ENCODE measurements around the gene KDM5B. TPM values are rescaled to one million over a fixed set of nuclear protein-coding genes. Genes with fewer than 3 reads are reported as not detected.

Gene KDM5B
- total and polyA plus RNA-seq, 9 of the 15 experiments (the other 6 are each of a cell fraction or from before 2014, with no cell fraction given) = 15.4 to 90.6 (median 57.1) TPM

- peak; percentile 73; the same call in 1 of the 2 replicates for TF ChIP-seq THRB (CRISPR knock-in tag; conservative IDR thresholded peaks at IDR 0.05)
- no peak for TF ChIP-seq RBM14 (IDR thresholded peaks at IDR 0.05; ENCODE audit: borderline replicate concordance, insufficient read depth, low read depth, low read length)
- TF ChIP-seq ARID3B (CRISPR knock-in tag; IDR thresholded peaks at IDR 0.05; ENCODE audit: borderline replicate concordance) = no peak
- TF ChIP-seq, protein P1, sequence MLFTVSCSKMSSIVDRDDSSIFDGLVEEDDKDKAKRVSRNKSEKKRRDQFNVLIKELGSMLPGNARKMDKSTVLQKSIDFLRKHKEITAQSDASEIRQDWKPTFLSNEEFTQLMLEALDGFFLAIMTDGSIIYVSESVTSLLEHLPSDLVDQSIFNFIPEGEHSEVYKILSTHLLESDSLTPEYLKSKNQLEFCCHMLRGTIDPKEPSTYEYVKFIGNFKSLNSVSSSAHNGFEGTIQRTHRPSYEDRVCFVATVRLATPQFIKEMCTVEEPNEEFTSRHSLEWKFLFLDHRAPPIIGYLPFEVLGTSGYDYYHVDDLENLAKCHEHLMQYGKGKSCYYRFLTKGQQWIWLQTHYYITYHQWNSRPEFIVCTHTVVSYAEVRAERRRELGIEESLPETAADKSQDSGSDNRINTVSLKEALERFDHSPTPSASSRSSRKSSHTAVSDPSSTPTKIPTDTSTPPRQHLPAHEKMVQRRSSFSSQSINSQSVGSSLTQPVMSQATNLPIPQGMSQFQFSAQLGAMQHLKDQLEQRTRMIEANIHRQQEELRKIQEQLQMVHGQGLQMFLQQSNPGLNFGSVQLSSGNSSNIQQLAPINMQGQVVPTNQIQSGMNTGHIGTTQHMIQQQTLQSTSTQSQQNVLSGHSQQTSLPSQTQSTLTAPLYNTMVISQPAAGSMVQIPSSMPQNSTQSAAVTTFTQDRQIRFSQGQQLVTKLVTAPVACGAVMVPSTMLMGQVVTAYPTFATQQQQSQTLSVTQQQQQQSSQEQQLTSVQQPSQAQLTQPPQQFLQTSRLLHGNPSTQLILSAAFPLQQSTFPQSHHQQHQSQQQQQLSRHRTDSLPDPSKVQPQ (CRISPR knock-in tag; IDR thresholded peaks at IDR 0.05; ENCODE audit: borderline replicate concordance) = no peak; the same call in 1 of the 2 replicates
- TF ChIP-seq JUN (IDR thresholded peaks at IDR 0.05; ENCODE audit: borderline replicate concordance, low read depth, low read length) = no peak
- no peak for TF ChIP-seq JUN (CRISPR knock-in tag; IDR thresholded peaks at IDR 0.05; ENCODE audit: borderline replicate concordance)
- peak; percentile 41; the same call in 1 of the 2 replicates for TF ChIP-seq ZNF212 (CRISPR knock-in tag; IDR thresholded peaks at IDR 0.05)
- TF ChIP-seq TFAM (CRISPR knock-in tag; conservative IDR thresholded peaks at IDR 0.05) = no peak
- peak; percentile 55; the same call in 1 of the 2 replicates for TF ChIP-seq ZBTB34 (CRISPR knock-in tag; IDR thresholded peaks at IDR 0.05)
- TF ChIP-seq PTRF (tag; IDR thresholded peaks at IDR 0.05) = peak; percentile 87
- TF ChIP-seq TGIF2 (CRISPR knock-in tag; IDR thresholded peaks at IDR 0.05) = no peak
- TF ChIP-seq RBM22 (IDR thresholded peaks at IDR 0.05; ENCODE audit: low read depth, low read length, poor library complexity, severe bottlenecking) = no peak
- 0 out of 2 replicates have a peak, but pooled peaks have one; percentile 20 for TF ChIP-seq NR2C1 (IDR thresholded peaks at IDR 0.05)
- peak; percentile 84 for TF ChIP-seq NR2C1 (tag; IDR thresholded peaks at IDR 0.05)
- no peak for TF ChIP-seq ZNF124 (CRISPR knock-in tag; IDR thresholded peaks at IDR 0.05)
- no peak for TF ChIP-seq TRIM28 (IDR thresholded peaks at IDR 0.05)
- no peak for TF ChIP-seq NFIC (IDR thresholded peaks at IDR 0.05)
- TF ChIP-seq RNF2 (IDR thresholded peaks at IDR 0.05) = 0 out of 2 replicates have a peak, but pooled peaks have one; percentile 21
- no peak for TF ChIP-seq CHCHD3 (CRISPR knock-in tag; IDR thresholded peaks at IDR 0.05)
- TF ChIP-seq U2AF1 (optimal IDR thresholded peaks at IDR 0.05; ENCODE audit: low read depth, low read length) = no peak
- TF ChIP-seq RBM15 (IDR thresholded peaks at IDR 0.05; ENCODE audit: insufficient read depth, low read length) = no peak
Measured at GRCh38 chr1:202805886-202806844, 2.1 kb downstream of the KDM5B start (continued).

Measured in K562 (cell line).